ENCODE results near the gene CLDN9. TPM values are rescaled to one million over a fixed set of nuclear protein-coding genes. Genes with fewer than 3 reads are reported as not detected.

Gene CLDN9
- total and polyA plus RNA-seq, 9 of the 15 experiments (the other 6 are each of a cell fraction or from before 2014, with no cell fraction given): 0.12 to 0.44 (median 0.22) TPM; not detected in 4

DNA sequence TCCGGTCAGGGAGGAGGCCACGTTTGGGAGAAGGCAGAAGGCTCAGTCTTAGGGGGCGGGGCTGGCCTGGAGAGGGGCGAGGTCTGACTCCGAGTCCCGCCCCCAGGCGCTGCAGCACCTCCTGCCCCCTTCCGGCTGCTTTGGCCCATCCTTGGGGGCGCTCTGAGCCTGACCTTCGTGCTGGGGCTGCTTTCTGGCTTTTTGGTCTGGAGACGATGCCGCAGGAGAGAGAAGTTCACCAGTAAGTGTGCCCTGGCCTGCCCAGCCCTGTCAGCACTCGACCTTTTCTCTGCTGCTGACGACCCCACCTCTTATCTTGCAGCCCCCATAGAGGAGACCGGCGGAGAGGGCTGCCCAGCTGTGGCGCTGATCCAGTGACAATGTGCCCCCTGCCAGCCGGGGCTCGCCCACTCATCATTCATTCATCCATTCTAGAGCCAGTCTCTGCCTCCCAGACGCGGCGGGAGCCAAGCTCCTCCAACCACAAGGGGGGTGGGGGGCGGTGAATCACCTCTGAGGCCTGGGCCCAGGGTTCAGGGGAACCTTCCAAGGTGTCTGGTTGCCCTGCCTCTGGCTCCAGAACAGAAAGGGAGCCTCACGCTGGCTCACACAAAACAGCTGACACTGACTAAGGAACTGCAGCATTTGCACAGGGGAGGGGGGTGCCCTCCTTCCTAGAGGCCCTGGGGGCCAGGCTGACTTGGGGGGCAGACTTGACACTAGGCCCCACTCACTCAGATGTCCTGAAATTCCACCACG is 8.9 kb downstream of the CLDN9 start (continued):
- TF ChIP-seq POLR2B (IDR thresholded peaks at IDR 0.05; ENCODE audit: low read depth, partially characterized antibody) (no peak), ETS2 (tag; IDR thresholded peaks at IDR 0.05; ENCODE audit: borderline replicate concordance, poor library complexity, severe bottlenecking) (no peak), SMARCA4 (IDR thresholded peaks at IDR 0.05) (no peak), TARDBP (IDR thresholded peaks at IDR 0.05) (no peak), ZFP30 (CRISPR knock-in tag; IDR thresholded peaks at IDR 0.05; ENCODE audit: borderline replicate concordance) (no peak), ZNF318 (IDR thresholded peaks at IDR 0.05; ENCODE audit: borderline replicate concordance in 1 of 2, low read depth in 1 of 2) (no peak), HNRNPLL (IDR thresholded peaks at IDR 0.05; ENCODE audit: low read depth, low read length, poor library complexity, severe bottlenecking) (no peak), CREBBP (IDR thresholded peaks at IDR 0.05; ENCODE audit: low read depth, low read length) (no peak), THAP12 (CRISPR knock-in tag; IDR thresholded peaks at IDR 0.05) (0 out of 2 replicates have a peak, but pooled peaks have one; percentile 10)
- TF ChIP-seq, protein P1, sequence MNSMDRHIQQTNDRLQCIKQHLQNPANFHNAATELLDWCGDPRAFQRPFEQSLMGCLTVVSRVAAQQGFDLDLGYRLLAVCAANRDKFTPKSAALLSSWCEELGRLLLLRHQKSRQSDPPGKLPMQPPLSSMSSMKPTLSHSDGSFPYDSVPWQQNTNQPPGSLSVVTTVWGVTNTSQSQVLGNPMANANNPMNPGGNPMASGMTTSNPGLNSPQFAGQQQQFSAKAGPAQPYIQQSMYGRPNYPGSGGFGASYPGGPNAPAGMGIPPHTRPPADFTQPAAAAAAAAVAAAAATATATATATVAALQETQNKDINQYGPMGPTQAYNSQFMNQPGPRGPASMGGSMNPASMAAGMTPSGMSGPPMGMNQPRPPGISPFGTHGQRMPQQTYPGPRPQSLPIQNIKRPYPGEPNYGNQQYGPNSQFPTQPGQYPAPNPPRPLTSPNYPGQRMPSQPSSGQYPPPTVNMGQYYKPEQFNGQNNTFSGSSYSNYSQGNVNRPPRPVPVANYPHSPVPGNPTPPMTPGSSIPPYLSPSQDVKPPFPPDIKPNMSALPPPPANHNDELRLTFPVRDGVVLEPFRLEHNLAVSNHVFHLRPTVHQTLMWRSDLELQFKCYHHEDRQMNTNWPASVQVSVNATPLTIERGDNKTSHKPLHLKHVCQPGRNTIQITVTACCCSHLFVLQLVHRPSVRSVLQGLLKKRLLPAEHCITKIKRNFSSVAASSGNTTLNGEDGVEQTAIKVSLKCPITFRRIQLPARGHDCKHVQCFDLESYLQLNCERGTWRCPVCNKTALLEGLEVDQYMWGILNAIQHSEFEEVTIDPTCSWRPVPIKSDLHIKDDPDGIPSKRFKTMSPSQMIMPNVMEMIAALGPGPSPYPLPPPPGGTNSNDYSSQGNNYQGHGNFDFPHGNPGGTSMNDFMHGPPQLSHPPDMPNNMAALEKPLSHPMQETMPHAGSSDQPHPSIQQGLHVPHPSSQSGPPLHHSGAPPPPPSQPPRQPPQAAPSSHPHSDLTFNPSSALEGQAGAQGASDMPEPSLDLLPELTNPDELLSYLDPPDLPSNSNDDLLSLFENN (IDR thresholded peaks at IDR 0.05; ENCODE audit: low read depth in 2 of 2, low read length in 2 of 2): 0 out of 4 replicates have a peak, but pooled peaks of 1 of the 2 experiments have one; percentile 8
